Activated CD4-positive, alpha-beta T cell treated with anti-CD3 and anti-CD28 coated beads, Interleukin-10, Interleukin-2, amounts not matched to agents 100 ng/mL and 50 ng/mL, durations not matched to agents 16 hours and 8 hours (primary cell): ENCODE results near the gene KCNMA1.

Experiments
- DNase-seq: peaks from one replicate; pipeline ENCODE4 v3.0.0-alpha.2; 2020

The KCNMA1 gene

DNA sequence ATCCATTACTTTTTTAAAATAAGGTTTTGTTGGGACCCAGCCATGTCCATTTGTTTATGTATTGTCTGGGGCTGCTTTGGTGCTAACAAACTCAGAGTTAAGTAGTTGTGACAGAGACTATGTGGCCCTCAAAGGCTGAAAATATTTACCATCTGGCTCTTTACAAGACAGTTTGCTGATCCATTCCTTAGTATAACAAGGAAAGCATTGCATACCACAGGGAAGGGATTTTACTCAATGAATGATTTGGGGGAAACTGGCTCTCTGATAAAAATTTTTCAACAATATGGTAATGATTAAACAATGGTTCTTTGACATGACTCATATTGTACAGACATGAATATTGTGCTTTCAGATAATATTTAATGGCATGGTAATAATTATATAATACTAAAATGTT lies 738.1 kb downstream of the KCNMA1 start:
- no peak for DNase-seq

DNA sequence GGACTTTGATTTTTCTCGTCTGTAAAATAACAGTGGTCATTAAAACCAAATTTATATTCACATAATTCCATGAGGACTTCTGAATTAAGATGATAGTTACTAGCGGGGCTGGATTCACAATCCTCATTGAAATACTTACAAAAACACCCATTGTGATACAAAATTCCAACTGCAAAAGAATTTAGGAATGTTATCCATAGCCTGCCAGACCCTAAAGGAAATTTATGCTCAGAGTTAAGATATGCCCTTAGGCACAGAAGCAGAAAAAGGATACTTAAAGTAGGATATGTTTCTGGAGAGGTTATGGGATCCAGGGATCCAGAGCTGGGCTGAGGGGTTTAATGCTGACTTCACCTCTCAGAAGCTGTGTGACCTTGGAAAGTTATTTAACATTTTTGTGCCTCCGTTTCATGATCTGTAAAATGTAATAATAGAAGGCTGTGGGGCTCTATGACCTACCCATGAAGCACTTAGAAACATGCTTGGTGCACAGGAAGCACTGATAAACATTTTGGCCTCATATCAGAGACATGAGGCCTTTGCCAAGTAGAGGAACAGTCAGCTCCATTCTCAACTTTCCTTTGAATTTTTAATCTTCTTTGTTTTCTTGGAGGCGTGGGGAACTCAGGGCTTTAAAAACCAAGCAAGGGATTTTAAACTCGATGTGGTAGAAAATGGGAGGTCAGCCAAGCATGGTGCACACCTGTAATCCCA lies 744.7 kb downstream of the KCNMA1 start:
- DNase-seq, result no peak

- no peak for DNase-seq
These were observed 750.2 kb downstream of the KCNMA1 start for GRCh38 chr10:76887223-76888010.

- DNase-seq, result no peak
These were observed 751.8 kb downstream of the KCNMA1 start for GRCh38 chr10:76885816-76886215.

- no peak for DNase-seq
These were observed 752.8 kb downstream of the KCNMA1 start for GRCh38 chr10:76884673-76885275.

DNA sequence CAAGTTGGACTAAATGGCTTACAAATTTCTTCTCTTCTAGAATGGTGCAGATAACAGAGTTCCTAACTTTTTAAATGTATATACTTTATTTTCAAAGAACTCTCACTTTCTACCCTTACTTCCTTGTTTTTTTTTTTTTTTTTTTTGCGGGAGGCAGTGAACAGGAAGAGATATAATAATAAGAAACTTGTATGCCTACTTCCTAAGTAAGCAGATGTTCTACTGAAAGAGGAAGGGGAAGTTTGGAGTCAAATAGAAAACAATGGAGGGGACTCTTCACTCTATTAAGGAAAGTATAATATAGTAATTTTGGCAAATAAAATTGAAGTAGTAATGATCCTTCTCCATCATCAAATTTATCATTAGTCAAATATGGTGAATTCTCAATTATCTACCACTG lies 754.0 kb downstream of the KCNMA1 start:
- DNase-seq, result no peak

- no peak for DNase-seq
These were observed 754.8 kb downstream of the KCNMA1 start for GRCh38 chr10:76882796-76883195.

DNA sequence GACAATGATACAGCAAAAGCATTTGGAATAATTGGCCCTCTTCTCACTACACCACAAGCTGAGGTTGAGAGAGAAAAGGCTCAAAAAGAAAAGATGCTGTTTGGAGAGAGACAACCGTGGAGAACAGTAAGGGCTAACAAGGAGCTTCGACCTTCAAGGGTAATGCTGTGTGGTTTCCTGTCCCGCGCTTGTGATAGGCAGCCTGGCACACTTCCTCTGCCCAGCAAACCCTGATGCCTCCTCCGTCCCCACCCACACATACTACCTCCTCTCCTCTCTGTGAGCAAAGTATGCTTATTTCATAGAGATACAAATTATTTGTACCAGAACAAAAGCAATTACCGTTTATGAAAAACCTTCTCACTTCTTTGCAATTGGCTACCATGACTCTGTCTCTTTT lies 755.4 kb downstream of the KCNMA1 start:
- DNase-seq, result no peak

- DNase-seq, result no peak
These were observed 756.0 kb downstream of the KCNMA1 start for GRCh38 chr10:76881477-76882220.

DNA sequence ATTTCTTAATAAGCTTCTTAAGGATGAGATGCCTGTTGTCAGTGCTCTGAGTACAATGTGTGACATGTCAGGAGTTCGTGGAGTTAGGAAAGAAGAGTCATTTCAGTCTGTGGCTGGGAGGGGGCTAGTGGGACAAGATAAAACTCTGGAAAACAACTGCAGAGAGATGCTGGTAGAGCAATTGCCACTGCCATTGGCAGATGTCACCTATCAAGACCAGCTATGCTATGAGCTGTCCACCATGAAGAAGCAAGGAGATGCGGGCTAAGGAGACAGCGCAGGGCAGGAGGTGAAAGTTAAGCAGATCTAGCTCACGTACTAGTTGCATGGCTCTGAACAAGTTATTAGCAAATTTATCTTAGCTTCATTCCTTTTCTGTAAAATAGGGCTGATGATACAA lies 756.7 kb downstream of the KCNMA1 start:
- no peak for DNase-seq

DNA sequence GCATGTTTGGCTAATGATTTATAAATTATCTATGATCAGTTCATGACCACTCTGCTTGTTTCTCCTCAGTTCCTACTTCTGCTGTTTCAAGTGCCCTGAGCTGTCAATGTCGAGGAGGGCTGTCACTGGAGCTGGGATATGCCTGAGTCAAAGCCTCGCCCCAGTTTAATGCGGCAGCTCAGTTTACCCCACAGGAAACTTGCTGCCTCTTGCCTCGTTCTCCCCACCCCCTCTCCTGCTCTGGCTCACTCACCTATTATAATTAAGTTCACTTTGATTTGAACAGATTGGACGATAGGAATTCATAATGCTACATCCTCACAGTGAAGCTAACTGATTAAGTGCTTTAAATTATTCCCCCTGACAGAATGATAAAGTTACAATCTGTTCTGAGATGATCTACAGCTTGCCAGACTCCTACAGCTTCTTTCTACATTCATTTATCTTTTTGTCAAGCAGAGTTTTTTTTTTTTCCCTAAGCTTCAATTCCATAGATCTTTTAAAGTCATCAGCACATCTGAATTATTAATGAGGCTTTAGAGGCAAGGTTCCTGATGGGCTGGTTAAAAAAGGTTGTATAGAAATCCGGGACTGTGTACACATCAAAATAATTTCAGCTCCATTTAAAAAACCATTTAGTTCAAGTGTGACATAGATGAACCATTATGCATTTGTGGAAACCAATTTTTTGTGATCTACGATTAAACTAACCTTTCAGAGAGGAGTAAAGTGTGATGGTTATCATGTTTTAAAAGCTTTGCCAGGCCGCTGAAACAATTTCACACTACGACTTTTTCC lies 758.3 kb downstream of the KCNMA1 start:
- DNase-seq, result no peak

GRCh38 chr10:76878514-76878913 lies 759.1 kb downstream of the KCNMA1 start:
- DNase-seq, result no peak

- no peak for DNase-seq
These were observed 762.7 kb downstream of the KCNMA1 start for GRCh38 chr10:76874896-76875295.

- DNase-seq, result no peak
These were observed 763.4 kb downstream of the KCNMA1 start for GRCh38 chr10:76874176-76874575.

DNA sequence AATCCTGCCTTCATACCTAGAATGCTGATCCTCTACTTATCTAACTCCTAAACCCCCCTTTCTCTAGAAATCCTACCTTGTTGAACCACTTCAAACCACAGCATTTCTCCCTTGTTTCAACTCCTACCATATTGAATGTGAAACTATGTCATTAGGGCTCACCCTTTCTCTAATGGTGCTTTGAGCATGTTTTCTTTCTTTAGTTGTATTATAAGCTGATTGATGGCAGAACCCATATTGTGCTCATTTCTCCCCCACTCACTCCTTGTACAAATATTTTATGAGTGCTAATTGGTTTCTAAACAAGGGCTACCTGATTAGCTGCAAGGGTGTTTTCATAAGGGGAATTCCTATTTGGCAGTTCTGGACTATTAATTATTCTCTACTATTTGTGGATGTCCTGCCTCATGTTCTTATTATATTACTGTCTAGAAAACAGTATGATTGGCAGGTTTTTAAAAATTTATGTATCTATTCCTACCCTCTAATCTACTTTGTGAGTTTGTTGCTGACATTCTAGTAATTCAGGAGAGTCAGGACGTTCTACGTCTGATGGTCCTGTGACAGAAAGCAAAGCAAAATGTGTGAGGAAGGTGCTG lies 765.8 kb downstream of the KCNMA1 start:
- no peak for DNase-seq

- DNase-seq, result no peak
These were observed 767.7 kb downstream of the KCNMA1 start for GRCh38 chr10:76869931-76870330.

- no peak for DNase-seq
These were observed 769.3 kb downstream of the KCNMA1 start for GRCh38 chr10:76868098-76868977.

GRCh38 chr10:76866841-76867586 lies 770.6 kb downstream of the KCNMA1 start:
- no peak for DNase-seq

DNA sequence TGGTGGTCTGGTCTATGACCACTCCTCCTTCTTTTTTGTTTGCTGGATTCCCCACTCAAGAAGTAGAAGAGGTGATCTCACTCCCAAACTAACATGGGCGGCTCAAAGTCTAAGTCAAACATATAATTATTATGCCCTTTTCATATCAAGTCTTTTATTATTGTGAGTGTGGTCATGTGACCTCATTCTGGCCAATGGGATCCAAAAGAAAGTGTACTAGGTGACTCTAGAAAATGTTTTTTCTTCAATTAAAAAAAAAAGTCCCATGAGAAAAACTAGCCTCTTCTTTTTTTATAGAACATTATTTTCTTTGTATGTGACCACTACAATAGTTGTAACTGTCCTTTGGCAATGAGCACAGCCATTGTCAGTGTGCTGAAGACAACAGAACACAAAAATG lies 772.7 kb downstream of the KCNMA1 start:
- DNase-seq, result no peak

- DNase-seq, result no peak
These were observed 778.9 kb downstream of the KCNMA1 start for GRCh38 chr10:76858721-76859120.
